Stomach (tissue), 9 donors: ENCODE measurements around the gene PRDM16. TPM values are rescaled to one million over a fixed set of nuclear protein-coding genes. Genes with fewer than 3 reads are reported as not detected.

Experiments used
- DNase-seq, 2 donors: peaks; one replicate each; pipeline versions ENCODE4 v3.0.0 to v3.0.0-alpha.2; 2013 to 2019
- H3K27ac ChIP-seq, 5 donors: fragments of 200-600 bp in 4 of 5; sonication (generic) in 4 of 5; one replicate each; pipeline ENCODE4 v1.5.1; 2013 to 2019; ENCODE audit warnings: mild to moderate bottlenecking in 1 of 5, moderate library complexity in 1 of 5
- H3K27me3 ChIP-seq, 3 donors: fragments of 200-600 bp; sonication (generic); one replicate each; pipeline ENCODE4 v1.5.1; 2017 to 2019; ENCODE audit warnings: mixed run types in 1 of 3
- H3K36me3 ChIP-seq, 4 donors: fragments of 200-600 bp; sonication (generic); 1 replicate in 3 of 4; 2 replicates in 1 of 4; pipeline ENCODE4 v1.5.1; 2016 to 2019
- H3K4me1 ChIP-seq, 4 donors: fragments of 200-600 bp; sonication (generic); one replicate each; pipeline ENCODE4 v1.5.1; 2016 to 2019
- H3K4me3 ChIP-seq, 4 donors: fragments of 200-600 bp; sonication (generic) in 3 of 4; one replicate each; pipeline ENCODE4 v1.5.1; 2016 to 2019; ENCODE audit warnings: mild to moderate bottlenecking in 1 of 4
- H3K9me3 ChIP-seq, 4 donors: fragments of 200-600 bp; sonication (generic); one replicate each; pipeline ENCODE4 v1.5.1; 2016 to 2019
- CTCF ChIP-seq, 7 experiments: fragments of 450-650 bp in 4 of 7; fragments of 200-600 bp in 3 of 7; sonication (generic) in 3 of 7; IDR thresholded peaks; one replicate each; pipeline ENCODE4 v1.5.1; 2016 to 2019; ENCODE audit warnings: antibody characterized with exemption in 7 of 7, control low read depth in 2 of 7, mild to moderate bottlenecking in 1 of 7
- EP300 ChIP-seq: sonication (generic); formaldehyde crosslinking; IDR thresholded peaks from one replicate; pipeline ENCODE4 v1.6.1; 2017; ENCODE audit warnings: antibody characterized with exemption
- POLR2A ChIP-seq, 4 donors: fragments of 450-650 bp; IDR thresholded peaks; one replicate each; pipeline ENCODE4 v1.6.1; 2016; ENCODE audit warnings: antibody characterized with exemption in 4 of 4, control low read depth in 2 of 4, mild to moderate bottlenecking in 1 of 4, moderate library complexity in 1 of 4
- POLR2AphosphoS5 ChIP-seq, 3 donors: sonication (generic); formaldehyde crosslinking; IDR thresholded peaks; one replicate each; pipeline ENCODE4 v1.6.1; 2016; ENCODE audit warnings: antibody characterized with exemption in 3 of 3
- WGBS, 5 donors: extraction: QIAGEN DNeasy Blood & Tissue Kit in 3 of 5; methylation state at CpG; one replicate each; pipeline versions ENCODE4 v1.1.5 to v1.1.7; 2013 to 2018; 5-methylcytosine and 5-hydroxymethylcytosine counted together
- intact Hi-C: fragments of 100-400 bp; cut with DNase I; formaldehyde crosslinking; loops from one replicate; pipeline ENCODE4 v1.15.1; 2023; ENCODE audit warnings: low total_unique reads
- polyA plus RNA-seq, 3 donors: library from polyadenylated mRNA; stranded (reverse); fragments of 200-250 nt; gene quantifications; one replicate each; pipeline ENCODE4 v1.2.3, GENCODE V29; 2013
- total RNA-seq, 5 donors: library from RNA; depleted of rRNA; stranded (reverse); fragments of >200 nt; gene quantifications; one replicate each; pipeline versions ENCODE4 v1.1.0 to v1.2.3, GENCODE V29; 2014 to 2016
- donor health status: healthy with polysubstance abuse.
- donor health status: Bipolar disorder and iron deficiency.
- donor health status: healthy.

Gene PRDM16
- total and polyA plus RNA-seq, 8 donors: 0.29 to 222 (median 15.8) TPM

- TF ChIP-seq EP300 (no peak), POLR2A (IDR thresholded peaks at IDR 0.05) (no peak), POLR2AphosphoS5 (IDR thresholded peaks at IDR 0.05) (no peak), CTCF (IDR thresholded peaks at IDR 0.05) (no peak)
- 84 to 96% (median 88%) methylated on average over 16 to 24 of the region's 24 CpGs for WGBS, 5 donors
- no peak for DNase-seq
- no peaks in the 10 kb centered on the region for H3K36me3 ChIP-seq
- no peaks in the 10 kb centered on the region for H3K9me3 ChIP-seq
- peaks cover 0 to 15% (median 0%) of the 10 kb centered on the region in 3 donors for H3K27me3 ChIP-seq
- no peak overlapping the region for H3K27ac ChIP-seq
- no peak overlapping the region for H3K4me3 ChIP-seq
- H3K4me1 ChIP-seq: peaks cover 0 to 9% (median 1%) of the 10 kb centered on the region in 4 donors
- intact Hi-C loops: no loop called here
Observed at GRCh38 chr1:3231245-3231644, 162.2 kb downstream of the PRDM16 start.

GRCh38 chr1:3231826-3232225 lies 162.8 kb downstream of the PRDM16 start:
- WGBS, 5 donors: 73 to 86% (median 75%) methylated on average over 11 to 16 of the region's 16 CpGs

GRCh38 chr1:3233031-3233430 lies 164.0 kb downstream of the PRDM16 start:
- DNase-seq: no peak
- Histone ChIP-seq H3K9me3 (no peaks in the 10 kb centered on the region), H3K36me3 (no peaks in the 10 kb centered on the region), H3K27me3 (peaks cover 0 to 14% (median 0%) of the 10 kb centered on the region in 3 donors), H3K4me1 (peaks cover 7 to 22% (median 14%) of the 10 kb centered on the region in 4 donors), H3K4me3 (no peak overlapping the region), H3K27ac (no peak overlapping the region)
- TF ChIP-seq CTCF (IDR thresholded peaks at IDR 0.05) (no peak), EP300 (no peak)
- 73 to 88% (median 86%) methylated on average over 12 to 15 of the region's 15 CpGs for WGBS, 5 donors
- intact Hi-C loops: no loop called here

More at GRCh38 chr1:3231826-3232225, 162.8 kb downstream of the PRDM16 start:
- Histone ChIP-seq H3K27ac (no peak overlapping the region), H3K4me3 (no peak overlapping the region), H3K4me1 (peaks cover 0 to 12% (median 2%) of the 10 kb centered on the region in 4 donors), H3K36me3 (no peaks in the 10 kb centered on the region), H3K9me3 (no peaks in the 10 kb centered on the region), H3K27me3 (peaks cover 0 to 15% (median 0%) of the 10 kb centered on the region in 3 donors)
- TF ChIP-seq POLR2AphosphoS5 (IDR thresholded peaks at IDR 0.05) (no peak), POLR2A (IDR thresholded peaks at IDR 0.05) (no peak), EP300 (no peak), CTCF (IDR thresholded peaks at IDR 0.05) (no peak)
- DNase-seq: no peak
- intact Hi-C loops: no loop called here

GRCh38 chr1:3233551-3233950 lies 164.5 kb downstream of the PRDM16 start:
- TF ChIP-seq CTCF (IDR thresholded peaks at IDR 0.05): no peak
- TF ChIP-seq POLR2AphosphoS5 (IDR thresholded peaks at IDR 0.05): no peak
- no peak for TF ChIP-seq POLR2A (IDR thresholded peaks at IDR 0.05)
- TF ChIP-seq EP300: no peak
- H3K9me3 ChIP-seq: peaks cover 0 to 1% (median 0%) of the 10 kb centered on the region in 4 donors
- peaks cover 12 to 26% (median 19%) of the 10 kb centered on the region in 4 donors for H3K4me1 ChIP-seq
- peaks cover 0 to 10% (median 0%) of the 10 kb centered on the region in 3 donors for H3K27me3 ChIP-seq
- 84 to 89% (median 88%) methylated on average over 8 of the region's 8 CpGs for WGBS, 5 donors
- DNase-seq: no peak
- no peaks in the 10 kb centered on the region for H3K36me3 ChIP-seq
- intact Hi-C loops: no loop called here
- no peak overlapping the region for H3K27ac ChIP-seq
- no peak overlapping the region for H3K4me3 ChIP-seq
